Bone marrow (tissue), 2 donors: ENCODE results near the gene PALS1.

ENCODE experiments used
- DNase-seq, 2 donors: peaks; one replicate each; lab custom pipeline; 2025; lab: John Stamatoyannopoulos, UW

Gene PALS1

GRCh38 chr14:67241411-67242167, at the start of gene PALS1:
Gene PALS1, plus strand, starts transcription at chr14:67241435. Its CDS starts 37,736 bp downstream, at chr14:67279171.
- peak; percentile 18 to 78 for DNase-seq

DNA sequence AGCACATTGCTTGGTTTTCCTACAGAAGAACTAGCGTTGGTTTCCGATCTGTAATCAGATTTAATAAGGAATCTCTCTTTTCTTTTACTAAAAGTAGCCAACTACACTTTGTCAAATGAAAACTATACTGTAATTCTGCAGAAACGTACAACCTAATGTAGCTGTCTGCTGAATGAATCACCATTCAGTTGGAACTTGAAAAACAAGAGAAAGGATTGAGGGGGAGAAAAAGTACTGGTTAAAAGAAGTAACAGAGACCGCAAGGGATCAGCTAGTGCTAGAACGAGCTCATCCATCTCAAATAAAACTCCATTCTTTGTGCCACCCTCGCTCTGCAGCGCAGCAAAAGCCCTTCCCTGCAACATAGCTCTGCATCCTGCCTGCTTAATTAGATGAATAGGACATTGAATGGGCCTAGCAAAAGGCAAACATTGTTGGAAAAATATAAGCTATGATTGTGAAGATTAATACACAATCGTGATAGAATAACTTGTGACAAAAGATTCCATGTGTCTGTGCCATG, 49.4 kb upstream of the PALS1 start:
- no peak for DNase-seq

- no peak for DNase-seq
These were observed 48.9 kb upstream of the PALS1 start for GRCh38 chr14:67192366-67192765.

DNA sequence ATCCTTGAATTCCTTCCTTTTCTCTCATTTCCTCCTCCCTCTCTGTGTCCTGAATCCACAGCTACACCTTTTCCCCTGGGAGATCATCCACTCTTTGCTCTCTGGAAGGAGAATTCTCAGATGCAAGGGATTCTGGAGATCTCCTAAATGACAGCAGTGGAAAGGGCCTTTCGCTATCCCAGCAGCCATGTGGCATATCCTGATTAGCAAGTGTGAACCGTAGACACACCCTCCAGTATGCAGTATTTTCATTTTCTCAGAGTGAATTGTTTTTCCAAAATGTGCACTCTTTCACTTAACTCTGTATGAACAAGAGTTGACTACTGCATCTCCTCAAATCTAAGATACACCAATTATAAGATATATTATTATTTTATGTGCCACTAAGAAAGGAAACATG, 46.0 kb upstream of the PALS1 start:
- no peak for DNase-seq

GRCh38 chr14:67199016-67199415, 42.2 kb upstream of the PALS1 start:
- DNase-seq, result no peak

GRCh38 chr14:67207810-67208209, 33.4 kb upstream of the PALS1 start:
- no peak for DNase-seq

GRCh38 chr14:67218126-67218525, 23.1 kb upstream of the PALS1 start:
- DNase-seq, result no peak

- no peak for DNase-seq
These were observed 19.8 kb upstream of the PALS1 start for GRCh38 chr14:67221248-67221981.

DNA sequence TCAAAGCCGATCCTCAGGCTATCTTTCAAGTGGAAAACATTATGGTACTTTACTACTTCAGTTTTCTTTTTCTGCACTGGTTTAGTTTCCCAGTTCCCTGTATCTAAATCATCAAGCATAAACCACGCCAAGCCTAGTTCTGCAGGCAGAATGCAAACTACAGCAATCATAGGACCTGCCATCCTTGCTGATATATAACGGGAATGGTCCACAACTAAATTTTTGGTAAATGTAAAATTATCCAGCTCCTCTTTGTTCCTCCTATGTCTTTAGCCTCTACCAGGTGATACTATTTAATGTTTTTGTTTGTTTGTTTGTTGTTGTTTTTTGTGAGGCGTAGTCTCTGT, 19.3 kb upstream of the PALS1 start:
- no peak for DNase-seq

- no peak for DNase-seq
These were observed 15.7 kb upstream of the PALS1 start for GRCh38 chr14:67225523-67225922.

DNA sequence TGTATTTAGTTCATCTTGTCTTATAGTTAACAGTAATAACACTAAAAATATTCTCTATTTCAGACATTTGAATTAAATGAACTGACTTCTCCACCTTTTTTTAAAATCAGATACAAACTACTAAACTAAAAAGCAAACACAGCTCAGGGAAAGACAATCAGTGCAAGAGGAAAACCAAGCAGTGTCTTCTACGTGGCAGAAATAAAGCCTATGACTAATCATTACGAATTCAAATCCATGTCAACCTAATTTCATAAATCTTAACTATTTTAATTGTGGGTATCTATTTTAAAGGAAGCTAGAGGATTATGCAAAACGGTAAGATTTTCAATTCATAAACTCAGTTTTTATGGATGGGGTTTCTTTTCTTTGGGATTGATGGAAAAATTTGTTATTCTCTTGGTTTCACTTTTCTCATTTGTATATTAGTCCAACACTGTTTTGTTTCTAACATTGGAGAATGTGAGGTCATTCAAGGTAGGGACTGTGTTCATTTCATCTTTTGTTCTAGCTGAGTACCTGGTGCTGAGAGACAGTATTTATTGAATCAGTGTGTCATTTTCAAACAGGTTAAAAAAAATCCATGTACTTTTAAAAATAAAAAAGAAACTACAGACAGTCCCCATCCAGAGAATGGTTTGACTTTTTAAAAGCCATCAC, 12.8 kb upstream of the PALS1 start:
- DNase-seq, result no peak

DNA sequence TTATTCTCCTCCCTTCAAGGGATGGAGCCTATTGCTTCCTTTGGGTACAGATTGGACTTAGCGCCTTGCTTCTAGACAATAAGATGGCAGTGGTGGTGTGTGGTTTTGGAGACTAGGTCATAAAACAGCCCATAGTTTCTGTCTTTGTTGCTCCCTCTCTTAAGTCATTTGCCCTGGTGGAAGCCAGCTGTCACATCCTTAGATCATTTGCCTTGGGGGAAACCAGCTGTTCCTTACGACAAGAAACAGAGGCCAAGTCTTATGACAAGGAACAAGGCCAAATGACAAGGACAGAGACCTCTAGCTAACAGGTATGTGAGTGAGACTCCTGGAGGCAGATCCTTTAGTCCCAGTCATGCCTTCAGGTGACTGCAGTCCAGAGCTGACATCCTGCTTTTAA, 9.2 kb upstream of the PALS1 start:
- DNase-seq, result no peak

DNA sequence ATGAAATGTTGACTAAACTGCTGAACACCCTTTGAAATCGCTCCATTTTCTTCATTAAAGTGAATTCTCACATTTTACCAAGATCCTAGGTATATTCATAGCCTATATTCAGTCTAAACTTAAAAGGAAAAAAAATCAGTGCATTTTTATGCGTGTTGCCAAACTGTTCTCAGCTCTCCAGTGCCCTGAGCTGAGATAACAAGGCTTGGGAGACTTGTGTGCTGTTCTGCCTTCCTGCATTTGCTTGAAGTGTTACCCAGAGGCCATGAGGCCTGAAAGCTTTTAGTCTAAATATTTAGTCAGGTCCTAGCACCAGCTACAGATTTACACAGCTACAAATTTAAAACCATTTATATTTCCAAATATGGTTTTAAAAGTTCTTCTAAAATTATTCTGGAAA, 8.6 kb upstream of the PALS1 start:
- DNase-seq, result no peak

- no peak for DNase-seq
These were observed 3.6 kb upstream of the PALS1 start for GRCh38 chr14:67237591-67237990.

DNA sequence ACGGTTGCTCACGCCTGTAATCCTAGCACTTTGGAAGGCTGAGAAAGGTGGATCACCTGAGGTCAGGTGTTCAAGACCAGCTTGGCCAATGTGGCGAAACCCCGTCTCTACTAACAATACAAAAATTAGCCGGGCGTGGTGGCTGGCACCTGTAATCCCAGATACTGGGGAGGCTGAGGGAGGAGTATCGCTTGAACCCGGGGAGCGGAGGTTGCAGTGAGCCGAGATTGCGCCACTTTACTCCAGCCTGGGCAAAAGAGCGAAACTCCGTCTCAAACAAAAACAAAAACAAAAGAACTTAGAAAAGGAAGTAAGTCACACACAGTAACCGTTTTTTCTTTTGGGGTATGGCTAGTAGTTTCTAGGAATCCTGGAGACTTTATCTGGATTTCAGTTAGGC, 1.7 kb upstream of the PALS1 start:
- no peak for DNase-seq

DNA sequence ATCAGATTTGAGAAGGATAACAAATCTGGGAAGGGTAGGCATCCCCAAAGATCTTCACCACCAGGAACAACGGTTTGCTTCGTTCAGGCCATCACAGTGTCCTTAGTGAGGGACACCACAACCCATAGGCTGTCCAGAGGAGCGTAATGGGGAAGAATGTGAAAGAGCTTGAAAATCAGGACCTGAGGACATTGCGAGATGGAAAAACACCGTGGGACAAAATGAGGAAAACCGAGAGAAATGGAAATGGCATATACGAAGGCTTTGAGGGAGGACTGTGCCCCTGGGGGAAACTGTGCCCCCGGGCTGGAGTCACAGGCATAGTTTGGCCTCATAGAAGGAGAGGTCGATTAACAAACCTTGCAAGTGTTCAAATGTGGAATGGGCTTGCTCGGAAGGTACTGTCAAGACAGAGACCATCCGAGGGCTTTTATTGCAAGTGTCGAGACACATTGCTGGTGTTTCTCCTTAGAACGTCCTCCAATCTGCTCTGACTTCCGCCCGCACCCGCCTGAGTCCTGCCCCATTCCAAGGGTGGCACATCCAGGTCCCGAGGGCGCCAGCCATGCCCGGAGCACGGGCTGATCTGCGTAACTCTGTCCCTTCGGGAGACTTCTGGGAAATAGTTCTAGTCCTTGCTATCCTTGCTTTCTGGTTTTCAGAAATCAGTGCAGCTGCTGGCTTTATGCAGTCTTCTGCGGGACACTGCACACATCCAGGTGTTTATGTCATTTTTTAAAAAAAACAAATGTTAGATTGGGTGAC, 885 bp upstream of the PALS1 start:
- DNase-seq, result peak; percentile 25 to 30

DNA sequence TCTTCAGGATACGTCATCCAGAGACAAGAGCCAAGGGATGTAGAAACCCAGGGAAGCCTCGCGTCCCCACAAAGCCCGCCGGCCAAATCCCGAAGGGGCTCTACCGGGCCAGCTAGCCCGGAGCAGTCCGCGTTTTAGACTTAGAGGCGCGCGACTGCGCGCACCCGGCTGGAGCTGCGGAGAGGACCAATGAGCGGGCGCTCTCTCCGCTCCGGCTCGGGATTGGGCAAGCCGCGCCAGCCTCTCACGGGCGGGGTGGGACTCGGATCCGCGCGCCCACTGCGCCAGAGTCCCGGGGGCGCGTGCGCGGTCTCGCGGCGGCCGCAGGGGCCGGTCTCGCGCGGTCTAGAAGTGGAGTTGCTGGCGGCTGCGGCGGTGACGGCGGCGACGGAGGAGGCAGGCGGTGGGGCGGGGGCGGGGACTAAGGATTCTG, 241 bp upstream of the PALS1 start:
- DNase-seq, result peak; percentile 78 to 81

- DNase-seq, result no peak
These were observed 859 bp downstream of the PALS1 start for GRCh38 chr14:67242168-67242420.

DNA sequence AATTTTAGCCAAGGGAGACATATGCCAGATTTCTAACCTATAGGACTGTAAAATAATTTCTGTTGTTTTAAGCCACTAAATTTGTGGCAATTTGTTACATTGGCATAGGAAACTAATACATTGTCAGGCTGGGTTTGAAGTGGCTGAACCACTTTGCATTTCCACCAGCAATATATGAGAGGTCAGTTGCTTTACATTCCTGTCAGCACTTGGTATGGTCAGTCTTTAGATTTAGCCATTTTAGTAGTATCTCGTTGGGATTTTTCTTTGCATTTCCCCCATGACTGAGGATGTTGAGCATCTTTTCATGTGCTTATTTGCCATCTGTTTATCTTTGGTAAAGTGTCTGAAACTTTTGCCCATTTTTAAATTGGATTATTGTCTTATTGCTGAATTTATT, 3.9 kb downstream of the PALS1 start:
- no peak for DNase-seq

GRCh38 chr14:67251573-67252226, 10.5 kb downstream of the PALS1 start:
- no peak for DNase-seq

DNA sequence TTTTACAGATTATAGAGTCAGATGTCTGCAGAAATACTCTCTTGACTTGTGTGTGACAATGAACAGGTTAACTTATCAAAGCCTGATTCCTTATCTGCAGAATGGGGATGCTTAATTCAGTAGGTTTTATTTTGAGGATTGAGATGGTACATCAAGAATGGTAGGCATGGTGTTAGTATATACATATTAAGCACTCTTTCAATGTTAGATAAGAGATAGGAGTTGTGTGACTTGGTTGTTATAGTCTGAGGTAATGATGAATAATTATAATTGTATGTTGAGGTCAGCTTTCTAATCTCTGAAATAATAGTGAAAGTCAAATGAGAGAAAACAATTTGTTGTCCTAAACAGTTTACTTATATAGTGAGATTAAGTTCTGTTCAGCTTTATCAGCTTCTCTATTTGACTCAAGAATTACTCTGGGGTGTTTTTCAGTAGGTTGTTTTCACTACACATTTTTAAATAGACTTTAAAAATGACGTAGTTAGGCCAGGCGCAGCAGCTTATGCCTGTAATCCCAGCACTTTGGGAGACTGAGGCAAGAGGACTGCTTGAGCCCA, 11.9 kb downstream of the PALS1 start:
- DNase-seq, result no peak

- no peak for DNase-seq
These were observed 16.7 kb downstream of the PALS1 start for GRCh38 chr14:67257906-67258305.
